GM18520 (cell line): Measurements from ENCODE around the gene LTBP1.
"Not testable (repeated sequence)": the region's sequence is repeated elsewhere in the genome, so short reads cannot be mapped to it uniquely, and the experiment has no call there.

ENCODE experiments used
- ATAC-seq: cut with Tn5 transposase; IDR thresholded peaks from one replicate; pipeline ENCODE4 v1.9.1; 2021; ENCODE audit not compliant: unreplicated experiment

Gene LTBP1

DNA sequence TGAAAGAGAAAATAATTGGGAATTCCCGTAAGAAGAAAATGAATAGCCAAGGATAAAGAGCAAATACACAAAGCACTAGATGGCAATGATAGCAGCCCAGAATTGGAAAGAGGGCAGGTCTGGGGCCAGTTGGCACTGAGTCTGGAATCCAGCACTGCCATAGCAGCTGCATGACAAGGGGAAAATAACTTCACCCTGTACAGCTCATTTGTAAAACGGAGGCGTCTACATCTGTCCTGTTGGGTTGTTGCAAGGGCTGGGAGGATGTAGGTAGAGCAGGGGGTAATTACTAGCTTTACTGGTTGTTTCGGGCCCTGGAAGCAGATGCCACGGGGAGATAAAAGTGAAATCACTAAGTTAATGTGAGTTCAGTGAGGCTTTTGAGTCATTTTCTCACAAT is 419.7 kb downstream of the LTBP1 start:
- no peak for ATAC-seq

GRCh38 chr2:33368524-33368923 is 421.8 kb downstream of the LTBP1 start:
- ATAC-seq, result not testable (repeated sequence)

DNA sequence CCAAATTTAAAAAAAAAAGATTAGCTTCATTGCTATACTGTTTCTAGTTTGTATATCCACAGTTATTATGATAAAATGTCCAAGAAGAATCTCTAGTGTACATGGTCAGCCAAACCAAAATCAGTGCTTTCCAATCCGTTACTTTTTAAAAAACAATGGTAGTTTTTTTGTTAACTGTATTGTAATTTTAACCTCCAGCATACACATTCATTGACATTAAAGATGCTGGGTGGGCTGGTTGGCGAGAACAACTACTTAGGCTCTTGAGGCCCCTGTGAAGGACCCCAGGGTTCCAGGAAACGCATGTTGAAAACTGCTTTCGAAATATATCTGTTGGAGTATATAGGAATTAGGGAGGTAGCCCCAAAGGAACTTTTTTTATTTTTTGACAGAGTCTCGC is 422.4 kb downstream of the LTBP1 start:
- ATAC-seq, result no peak

DNA sequence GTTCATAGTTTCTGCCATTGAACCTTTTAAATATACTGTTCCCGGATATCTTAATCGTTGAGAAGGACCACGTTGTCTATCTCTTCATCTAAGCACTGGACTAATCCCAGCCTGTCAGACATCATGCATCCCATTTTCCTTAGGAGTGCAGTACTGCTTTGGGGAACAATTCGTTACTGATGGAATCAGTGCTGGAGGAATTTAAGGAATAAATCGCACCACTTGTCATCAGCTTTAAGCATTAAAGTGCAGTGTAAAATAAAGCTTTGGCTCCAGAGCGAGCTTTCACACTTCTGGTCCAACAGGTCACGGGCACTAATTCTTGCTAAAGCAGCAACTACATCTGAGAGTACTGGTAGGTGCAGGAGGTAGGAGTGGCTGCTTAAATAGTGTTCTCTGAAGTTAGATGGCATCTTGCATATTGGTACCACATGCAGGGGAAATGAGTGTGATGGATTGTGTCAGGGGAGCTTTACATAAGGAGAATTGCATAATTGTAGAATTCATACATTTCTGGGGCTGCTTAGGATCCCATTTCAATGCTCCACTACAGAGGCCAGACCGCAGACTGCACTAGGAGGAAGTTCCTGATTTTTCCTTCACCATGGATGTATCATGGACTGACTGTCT is 424.0 kb downstream of the LTBP1 start:
- ATAC-seq, result no peak

DNA sequence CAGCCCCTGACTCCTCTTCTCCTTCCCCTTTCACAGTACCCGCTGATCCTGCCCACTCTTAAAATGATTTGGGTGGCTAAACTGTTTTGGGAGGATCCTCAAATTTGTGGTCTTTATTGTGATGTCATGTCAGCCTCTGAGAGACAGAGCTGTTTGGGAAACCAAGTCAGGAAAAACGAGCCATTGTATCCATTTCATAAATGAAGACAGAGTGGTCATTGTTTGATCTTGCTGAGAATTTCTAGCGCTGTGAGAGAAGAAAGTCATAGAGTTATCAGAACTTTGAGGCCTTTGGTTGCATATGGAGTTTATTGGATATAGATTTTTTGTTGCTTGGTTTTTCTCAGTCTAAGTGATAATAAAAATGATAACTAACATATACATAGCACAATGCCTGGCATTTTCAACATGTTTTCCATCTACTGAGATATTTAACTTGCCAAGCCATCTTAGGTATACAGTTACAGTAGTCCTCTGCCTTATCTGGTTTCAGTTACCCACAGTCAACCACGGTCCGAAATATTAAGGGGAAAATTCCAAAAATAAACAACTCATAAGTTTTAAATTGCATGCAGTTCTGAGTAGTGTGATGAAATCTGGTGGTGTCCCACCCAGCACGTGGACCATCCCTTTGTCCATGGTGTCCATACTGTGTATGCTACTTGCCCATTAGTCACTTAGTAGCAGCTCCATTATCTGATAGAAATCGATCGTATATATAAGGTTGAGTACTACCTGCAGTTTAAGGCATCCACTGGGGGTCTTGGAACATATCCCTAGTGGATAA is 424.7 kb downstream of the LTBP1 start:
- no peak for ATAC-seq

GRCh38 chr2:33372940-33373553 is 426.3 kb downstream of the LTBP1 start:
- no peak for ATAC-seq

GRCh38 chr2:33373986-33374385 is 427.2 kb downstream of the LTBP1 start:
- ATAC-seq, result no peak

DNA sequence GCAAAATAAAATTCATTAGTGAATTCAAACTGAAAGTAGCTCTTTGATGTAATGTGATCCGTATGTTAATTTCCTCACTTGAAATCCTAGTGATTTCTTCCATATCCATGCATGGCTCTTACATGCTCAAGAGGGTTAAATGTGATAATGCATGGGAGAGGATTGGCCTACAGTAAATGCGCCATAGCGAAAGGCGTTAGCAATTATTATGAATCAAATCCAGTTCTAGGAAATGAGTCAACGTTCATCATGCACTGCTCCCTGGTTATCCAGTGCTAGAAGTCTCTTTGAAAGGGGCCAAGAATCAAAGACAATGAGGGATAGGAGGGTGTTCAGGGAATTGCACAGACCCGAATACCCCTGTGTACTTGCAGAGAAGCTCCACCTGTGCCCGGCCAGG is 428.3 kb downstream of the LTBP1 start:
- no peak for ATAC-seq

- ATAC-seq, result no peak
Observed at GRCh38 chr2:33377048-33377447, 430.3 kb downstream of the LTBP1 start.

- ATAC-seq, result no peak
Observed at GRCh38 chr2:33378556-33379210, 431.9 kb downstream of the LTBP1 start.

DNA sequence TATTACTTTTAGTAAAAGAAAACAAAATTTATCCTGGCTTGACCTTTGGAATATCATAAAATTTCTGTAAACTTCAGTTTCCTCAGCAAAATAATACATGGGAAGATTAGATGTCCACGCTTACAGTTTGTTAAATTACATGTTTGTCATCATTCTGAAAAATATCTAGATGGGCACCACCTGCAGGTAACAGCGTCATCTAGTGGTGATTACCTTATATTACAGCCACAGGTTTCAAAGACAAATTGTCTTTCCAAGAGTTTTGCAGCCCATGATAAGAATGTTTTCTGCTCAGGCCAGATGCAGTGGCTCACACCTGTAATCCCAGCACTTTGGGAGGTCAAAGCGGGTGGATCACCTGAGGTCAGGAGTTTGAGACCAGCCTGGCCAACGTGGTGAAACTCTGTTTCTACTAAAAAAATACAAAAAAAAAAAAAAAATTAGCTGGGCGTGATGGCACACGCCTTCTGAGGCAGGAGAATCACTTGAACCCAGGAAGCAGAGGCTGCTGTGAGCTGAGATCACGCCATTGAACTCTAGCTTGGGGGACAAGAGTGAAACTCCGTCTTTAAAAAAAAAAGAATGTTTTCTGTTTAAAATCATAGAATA is 433.4 kb downstream of the LTBP1 start:
- ATAC-seq, result no peak

DNA sequence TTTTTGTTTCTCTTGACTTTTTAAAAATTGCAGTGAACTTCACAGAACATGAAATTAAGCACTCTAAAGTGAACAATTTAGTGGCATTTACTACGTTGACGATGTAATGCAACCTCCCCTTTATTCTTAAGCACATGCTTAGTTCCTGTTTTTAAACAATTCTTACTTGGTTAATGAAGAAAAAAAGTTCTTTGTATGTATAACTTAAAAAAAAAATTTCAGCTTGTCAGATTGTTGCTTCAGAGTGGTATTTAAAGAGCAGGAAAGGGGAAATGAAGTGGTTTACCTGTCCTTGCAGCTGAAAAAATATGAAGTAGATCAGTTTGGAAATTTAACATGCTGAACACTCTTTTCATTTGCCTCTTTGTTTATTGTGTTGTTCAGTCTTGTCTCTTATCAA is 434.0 kb downstream of the LTBP1 start:
- ATAC-seq, result no peak

DNA sequence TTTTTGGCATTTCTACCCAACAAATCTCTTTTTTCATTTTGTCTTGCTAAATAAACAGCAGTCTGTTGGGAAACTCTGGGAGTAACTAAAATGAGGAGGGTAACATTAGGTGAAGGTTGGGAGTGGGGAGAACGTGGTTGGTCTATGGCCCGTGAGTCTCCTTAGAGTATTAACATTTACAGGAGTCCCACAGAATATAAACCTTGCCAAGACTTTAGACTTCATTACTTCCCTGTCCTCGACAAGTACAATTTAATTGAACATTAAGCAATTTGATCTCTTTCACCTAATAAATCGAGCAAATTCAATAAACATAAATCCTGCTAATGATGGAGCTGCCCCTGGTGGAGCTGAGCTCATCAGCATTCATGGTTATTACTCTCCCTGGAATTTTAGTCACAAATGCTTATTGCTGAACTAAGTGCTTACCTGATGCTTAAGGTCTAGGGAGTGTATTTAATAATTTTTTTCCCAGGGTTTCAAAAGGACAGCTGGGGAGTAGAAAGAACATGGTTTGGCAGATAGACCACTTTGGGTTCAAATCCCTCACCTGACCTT is 434.6 kb downstream of the LTBP1 start:
- no peak for ATAC-seq

GRCh38 chr2:33383855-33384598 is 437.3 kb downstream of the LTBP1 start:
- ATAC-seq, result no peak

DNA sequence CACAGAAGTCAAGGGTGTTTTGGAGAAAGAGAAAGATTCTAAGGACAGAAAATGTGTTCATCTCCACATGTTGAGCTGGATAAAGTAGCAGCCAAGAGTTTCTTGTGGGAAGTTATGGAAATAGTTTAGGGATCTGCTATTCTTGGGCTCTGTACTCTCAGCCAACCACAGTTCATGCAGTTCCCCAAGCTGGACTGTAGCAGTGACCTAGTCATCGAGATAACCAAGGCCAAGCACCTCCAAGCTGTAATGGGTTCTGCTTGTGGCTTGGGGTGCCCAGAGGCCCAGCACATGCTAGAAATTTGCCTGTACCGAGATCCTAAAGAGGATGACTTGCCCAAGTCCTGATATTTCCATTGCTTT is 437.8 kb downstream of the LTBP1 start:
- no peak for ATAC-seq

DNA sequence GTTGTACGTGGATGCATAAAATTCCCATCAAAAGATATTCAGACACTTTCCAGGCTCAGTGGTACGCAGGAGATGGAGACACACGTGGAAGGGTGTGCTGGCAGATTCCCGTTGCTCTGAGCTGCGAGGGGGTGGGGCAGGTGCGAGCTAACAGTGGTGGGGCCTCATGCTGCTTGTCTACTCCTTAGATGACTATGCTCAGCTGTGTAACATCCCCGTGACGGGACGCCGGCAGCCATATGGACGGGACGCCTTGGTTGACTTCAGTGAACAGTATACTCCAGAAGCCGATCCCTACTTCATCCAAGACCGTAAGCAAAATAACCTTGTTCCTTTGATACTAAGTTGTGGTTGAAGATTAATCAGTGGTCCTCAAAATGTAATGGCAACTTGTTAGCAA is 442.2 kb downstream of the LTBP1 start:
- no peak for ATAC-seq

DNA sequence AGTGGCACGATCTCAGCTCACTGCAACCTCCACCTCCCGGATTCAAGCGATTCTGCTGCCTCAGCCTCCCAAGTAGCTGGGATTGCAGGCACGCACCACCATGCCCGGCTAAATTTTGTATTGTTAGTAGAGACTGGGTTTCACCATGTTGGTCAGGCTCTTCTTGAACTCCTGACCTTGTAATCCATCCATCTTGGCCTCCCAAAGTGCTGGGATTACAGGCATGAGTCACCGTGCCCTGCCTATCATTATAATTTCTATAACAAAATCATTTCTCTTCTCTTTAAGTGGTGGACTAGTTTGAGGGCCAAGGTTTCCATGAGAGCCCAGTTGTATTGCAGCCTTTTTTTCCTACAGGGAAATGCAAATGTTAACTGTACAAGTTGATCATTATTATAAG is 442.9 kb downstream of the LTBP1 start:
- not testable (repeated sequence) for ATAC-seq

GRCh38 chr2:33391529-33392255 is 444.9 kb downstream of the LTBP1 start:
- ATAC-seq, result no peak

DNA sequence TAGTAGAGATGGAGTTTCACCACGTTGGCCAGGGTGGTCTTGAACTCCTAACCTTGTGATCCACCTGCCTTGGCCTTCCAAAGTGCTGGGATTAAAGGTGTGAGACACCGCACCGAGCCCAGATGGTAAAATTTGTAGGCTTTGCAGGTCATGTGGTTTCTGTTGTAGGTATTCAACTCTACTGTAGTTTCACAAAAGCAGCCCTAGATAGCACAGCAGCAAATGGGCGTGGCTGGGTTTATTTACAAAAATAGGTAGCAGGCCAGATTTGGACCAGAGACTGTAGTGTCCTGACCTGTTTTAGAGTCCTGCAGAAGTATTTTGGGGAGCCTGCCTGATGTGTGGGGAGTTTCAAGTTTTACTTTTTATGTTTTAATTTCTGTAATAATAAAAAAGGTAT is 445.6 kb downstream of the LTBP1 start:
- no peak for ATAC-seq

- no peak for ATAC-seq
Observed at GRCh38 chr2:33395034-33395433, 448.3 kb downstream of the LTBP1 start.
